Mucosa of stomach (tissue), 1 donor: ENCODE results near the gene ADCY4.

Experiments used
- H3K27me3 ChIP-seq: one replicate; pipeline ENCODE4 v1.7.0; 2013; ENCODE audit warnings: mild to moderate bottlenecking, low read length; ENCODE audit not compliant: control insufficient read depth, insufficient read depth
- H3K36me3 ChIP-seq: one replicate; pipeline ENCODE4 v1.7.0; 2013; ENCODE audit warnings: low read length; ENCODE audit not compliant: control insufficient read depth, insufficient read depth
- H3K4me1 ChIP-seq: one replicate; pipeline ENCODE4 v1.7.0; 2013; ENCODE audit warnings: mild to moderate bottlenecking, low read length; ENCODE audit not compliant: control insufficient read depth, insufficient read depth
- H3K4me3 ChIP-seq: one replicate; pipeline ENCODE4 v1.7.0; 2013; ENCODE audit warnings: low read length
- H3K9ac ChIP-seq: one replicate; pipeline ENCODE4 v1.7.0; 2013; ENCODE audit warnings: mild to moderate bottlenecking, low read length, moderate library complexity
- H3K9me3 ChIP-seq: one replicate; pipeline ENCODE4 v1.7.0; 2013; ENCODE audit warnings: mild to moderate bottlenecking, low read length, moderate library complexity; ENCODE audit not compliant: control insufficient read depth
- donor health status: Pancreatic carcinoma.

Gene ADCY4

DNA sequence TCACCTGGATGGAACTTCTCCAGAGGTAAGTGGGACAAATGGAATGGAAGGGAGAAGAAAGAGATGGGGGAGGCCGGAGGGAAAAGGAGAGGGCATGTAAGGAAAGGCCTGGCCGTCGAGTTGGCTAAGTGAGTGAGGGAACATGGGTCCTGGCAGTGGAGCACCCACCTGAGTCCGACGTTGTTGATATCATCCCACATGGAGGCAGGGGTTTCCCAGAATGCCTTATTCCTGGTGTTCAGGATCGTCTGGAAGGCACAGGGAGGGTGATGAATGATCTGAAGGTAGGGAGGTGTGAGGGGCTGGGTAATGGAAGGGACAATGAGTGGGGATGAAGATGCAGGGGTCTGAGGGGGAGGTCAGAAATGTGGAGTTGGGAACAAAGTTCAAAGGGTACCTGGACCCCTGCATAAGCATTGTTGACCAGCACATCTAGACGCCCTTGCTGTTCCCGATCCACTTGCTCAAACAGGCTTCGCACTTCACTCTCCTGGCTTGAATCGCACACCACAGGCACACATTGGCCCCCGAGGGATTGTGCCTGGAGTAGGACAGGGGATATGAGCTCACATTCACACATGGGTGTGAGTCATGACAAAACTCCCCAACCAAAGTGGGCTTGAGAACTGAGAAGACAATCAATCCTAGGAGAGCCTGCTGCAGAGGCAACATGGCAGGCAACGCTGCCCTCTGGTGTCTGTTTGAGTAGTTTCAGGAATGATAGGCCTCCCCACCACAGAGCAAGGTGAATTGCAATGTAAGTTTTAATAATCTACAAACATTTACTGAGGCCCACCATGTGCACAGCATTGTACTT lies 38.3 kb downstream of the ADCY4 start:
- peaks cover 5% of the 10 kb centered on the region for H3K36me3 ChIP-seq
- no peaks in the 10 kb centered on the region for H3K9me3 ChIP-seq
- no peak overlapping the region for H3K9ac ChIP-seq
- peaks cover 29% of the 10 kb centered on the region for H3K4me1 ChIP-seq
- H3K27me3 ChIP-seq = no peaks in the 10 kb centered on the region
- no peak overlapping the region for H3K4me3 ChIP-seq

DNA sequence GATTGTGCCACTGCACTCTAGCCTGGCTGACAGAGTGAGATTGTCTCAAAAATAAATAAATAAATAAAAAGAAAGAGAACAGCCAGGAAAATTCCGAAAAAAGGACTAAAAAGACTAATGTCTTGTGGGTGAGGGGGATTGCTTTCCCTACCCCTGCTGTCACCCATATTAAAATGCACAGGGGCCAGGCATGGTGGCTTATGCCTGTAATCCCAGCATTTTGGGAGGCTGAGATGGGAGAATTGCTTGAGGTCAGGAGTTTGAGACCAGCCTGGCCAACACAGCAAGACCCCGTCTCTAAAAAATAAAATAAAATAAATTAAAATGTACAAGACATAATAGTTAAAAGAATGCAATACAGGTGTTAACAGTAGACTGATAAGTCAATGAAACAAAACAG lies 41.3 kb downstream of the ADCY4 start:
- Histone ChIP-seq H3K4me3 (no peak overlapping the region), H3K9ac (no peak overlapping the region), H3K36me3 (peaks cover 8% of the 10 kb centered on the region), H3K9me3 (no peaks in the 10 kb centered on the region), H3K27me3 (no peaks in the 10 kb centered on the region), H3K4me1 (peaks cover 9% of the 10 kb centered on the region)

DNA sequence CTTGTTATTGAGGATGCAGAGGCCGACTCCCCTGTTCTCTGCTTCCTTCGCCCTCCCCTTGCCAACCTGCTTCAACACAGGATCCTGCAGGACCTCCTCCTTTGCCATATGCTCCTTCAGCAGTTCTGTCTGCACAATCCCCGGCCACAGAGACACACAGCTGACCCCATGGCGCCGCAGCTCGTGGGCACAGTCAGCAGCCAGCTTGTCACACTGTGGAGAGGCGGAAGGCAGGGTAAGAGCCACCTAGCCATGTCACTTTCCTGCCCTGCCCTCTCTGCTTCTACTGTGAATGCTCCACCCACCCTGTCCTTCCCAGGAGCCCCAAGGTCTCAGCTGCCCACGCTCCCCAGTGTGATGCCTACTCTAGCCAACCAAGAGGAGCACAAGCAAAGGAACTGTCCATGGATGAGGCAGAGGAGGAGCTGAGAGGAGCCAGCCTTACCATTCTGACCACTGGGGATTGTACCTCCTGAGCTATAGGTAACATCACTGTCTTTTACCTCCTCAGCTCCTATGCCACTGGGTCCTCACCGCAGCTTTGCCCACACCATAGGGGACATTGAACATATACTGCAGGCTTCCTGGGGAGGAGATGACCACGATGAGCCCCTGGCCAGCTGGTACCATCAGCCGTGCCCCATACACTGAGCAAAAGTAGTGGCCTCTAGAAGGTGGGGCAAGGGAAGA lies 42.6 kb downstream of the ADCY4 start:
- Histone ChIP-seq H3K4me3 (no peak overlapping the region), H3K4me1 (peaks cover 7% of the 10 kb centered on the region), H3K36me3 (peaks cover 8% of the 10 kb centered on the region), H3K27me3 (no peaks in the 10 kb centered on the region), H3K9ac (no peak overlapping the region), H3K9me3 (no peaks in the 10 kb centered on the region)

DNA sequence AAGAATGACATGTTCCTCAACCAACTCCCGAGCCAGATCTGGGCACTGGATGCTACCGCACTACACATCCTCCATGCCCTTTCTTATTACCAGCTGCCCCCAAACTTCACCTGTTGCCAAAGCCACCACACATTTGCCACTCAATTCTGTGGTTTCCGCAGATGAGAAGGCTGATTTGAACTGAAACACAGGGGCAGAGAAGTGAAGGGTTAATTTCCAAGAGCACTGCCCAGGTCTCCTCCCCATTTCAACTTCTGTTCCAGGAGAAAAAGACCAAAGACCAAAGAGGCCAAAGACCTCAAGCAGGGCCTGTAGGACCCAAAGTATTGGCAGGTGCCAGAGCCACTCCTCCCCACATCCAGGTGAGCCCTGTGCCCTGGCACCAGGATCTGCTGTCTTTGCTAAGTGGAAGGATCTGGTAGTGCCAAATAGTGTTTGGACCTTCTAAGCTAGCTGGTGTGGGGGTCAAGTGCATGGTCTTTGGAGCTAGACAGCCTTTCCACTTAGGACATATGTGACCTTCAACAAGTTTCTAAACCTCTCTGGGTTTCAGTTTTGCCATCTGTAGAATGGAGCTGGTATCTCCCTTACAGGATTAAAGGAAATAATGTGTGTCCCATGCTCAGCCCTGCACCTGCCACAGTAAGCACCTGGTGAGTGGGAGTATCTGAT lies 43.3 kb downstream of the ADCY4 start:
- no peaks in the 10 kb centered on the region for H3K9me3 ChIP-seq
- no peak overlapping the region for H3K4me3 ChIP-seq
- H3K4me1 ChIP-seq = peaks cover 1% of the 10 kb centered on the region
- no peak overlapping the region for H3K9ac ChIP-seq
- no peaks in the 10 kb centered on the region for H3K27me3 ChIP-seq
- peaks cover 8% of the 10 kb centered on the region for H3K36me3 ChIP-seq

DNA sequence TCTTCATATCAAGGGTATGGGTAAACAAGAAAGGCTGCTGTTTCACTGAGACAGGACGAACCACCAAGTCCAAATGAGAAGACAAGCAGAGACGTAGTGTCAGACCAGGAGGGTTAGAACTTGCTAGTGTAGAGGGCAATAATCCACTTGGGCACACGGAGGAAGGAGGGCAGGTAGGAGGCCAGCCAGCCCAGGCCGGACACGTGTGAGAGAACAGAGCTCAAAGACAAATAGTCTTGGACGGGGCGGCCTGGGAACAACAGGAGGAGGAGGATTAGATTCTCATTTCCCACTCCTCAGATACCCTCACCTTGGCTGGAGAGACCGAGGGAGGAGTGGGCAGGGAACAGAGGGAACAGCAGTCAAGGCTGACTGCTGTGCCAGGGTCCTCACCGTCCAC lies 44.1 kb downstream of the ADCY4 start:
- no peaks in the 10 kb centered on the region for H3K27me3 ChIP-seq
- H3K9ac ChIP-seq = no peak overlapping the region
- no peaks in the 10 kb centered on the region for H3K4me1 ChIP-seq
- no peaks in the 10 kb centered on the region for H3K9me3 ChIP-seq
- H3K4me3 ChIP-seq = no peak overlapping the region
- H3K36me3 ChIP-seq = peaks cover 4% of the 10 kb centered on the region

DNA sequence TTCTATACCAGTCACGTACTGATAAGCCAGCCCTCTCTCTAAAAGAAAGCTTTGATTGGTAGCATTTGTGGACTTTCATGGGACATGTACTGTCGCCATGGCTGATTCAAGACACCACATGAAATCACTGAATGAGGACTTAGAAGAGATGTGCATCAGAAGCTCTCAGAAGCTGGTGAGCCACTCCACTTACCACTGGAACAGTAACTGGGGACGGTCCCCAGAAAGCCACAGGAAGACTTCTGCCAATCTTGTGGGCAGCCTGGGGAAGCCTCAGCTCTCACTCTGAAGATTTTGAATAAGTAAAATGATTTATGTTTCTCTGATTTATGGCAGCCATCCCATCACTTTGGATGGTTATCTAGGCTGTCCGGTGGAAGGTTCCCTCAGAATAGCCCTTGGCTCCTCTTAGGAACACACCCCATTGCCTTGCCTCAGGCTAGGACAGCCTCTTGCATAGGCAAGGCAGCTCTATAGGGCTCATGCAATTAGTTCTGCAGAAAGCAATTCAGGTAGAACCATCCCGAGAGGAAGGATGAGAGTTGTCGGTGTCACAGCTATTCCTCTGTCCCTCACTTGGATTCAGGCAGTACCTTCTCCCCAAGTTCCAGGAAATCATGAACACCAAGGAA lies 45.1 kb downstream of the ADCY4 start:
- Histone ChIP-seq H3K4me3 (no peak overlapping the region), H3K36me3 (peaks cover 3% of the 10 kb centered on the region), H3K9ac (no peak overlapping the region), H3K27me3 (no peaks in the 10 kb centered on the region), H3K9me3 (no peaks in the 10 kb centered on the region), H3K4me1 (no peaks in the 10 kb centered on the region)

DNA sequence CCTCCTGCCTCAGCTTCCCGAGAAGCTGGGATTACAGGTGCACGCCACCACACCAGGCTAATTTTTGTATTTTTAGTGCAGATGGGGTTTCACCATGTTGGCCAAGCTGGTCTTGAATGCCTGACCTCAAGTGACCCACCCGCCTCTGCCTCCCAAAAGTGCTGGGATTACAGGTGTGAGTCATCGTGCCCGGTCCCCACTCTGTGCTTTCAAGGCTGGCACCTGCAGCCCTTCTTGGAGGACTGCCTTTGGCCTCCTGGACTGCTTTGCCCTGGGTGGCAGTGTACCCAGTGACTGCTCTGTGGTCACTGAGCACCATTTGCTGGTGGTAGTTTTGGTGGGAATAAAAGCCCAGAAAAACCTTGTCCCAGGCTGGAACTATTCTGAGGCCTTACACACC lies 47.9 kb downstream of the ADCY4 start:
- H3K9ac ChIP-seq = no peak overlapping the region
- H3K4me1 ChIP-seq = no peaks in the 10 kb centered on the region
- peaks cover 3% of the 10 kb centered on the region for H3K36me3 ChIP-seq
- no peaks in the 10 kb centered on the region for H3K27me3 ChIP-seq
- no peaks in the 10 kb centered on the region for H3K9me3 ChIP-seq
- H3K4me3 ChIP-seq = no peak overlapping the region

DNA sequence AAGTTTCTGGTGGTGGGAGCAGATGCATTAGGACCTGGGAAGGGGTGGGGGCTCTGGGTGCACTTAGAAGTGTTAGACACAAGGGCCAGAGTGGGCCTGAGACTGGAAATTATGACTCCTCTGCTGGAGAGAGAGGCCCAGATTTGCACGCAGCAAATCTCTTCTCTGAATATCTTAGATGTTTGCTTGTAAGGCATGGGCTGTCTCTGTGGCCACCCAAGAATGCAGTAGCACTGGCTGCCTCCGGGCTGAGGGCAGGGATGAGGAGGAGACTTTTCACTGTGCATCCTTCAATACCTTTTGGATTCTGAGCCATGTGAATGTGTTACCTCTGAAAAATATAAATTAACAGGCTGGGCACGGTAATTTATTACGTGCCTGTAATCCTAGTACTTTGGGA lies 49.5 kb downstream of the ADCY4 start:
- Histone ChIP-seq H3K4me3 (no peak overlapping the region), H3K9me3 (no peaks in the 10 kb centered on the region), H3K36me3 (no peaks in the 10 kb centered on the region), H3K27me3 (no peaks in the 10 kb centered on the region), H3K4me1 (no peaks in the 10 kb centered on the region), H3K9ac (no peak overlapping the region)

DNA sequence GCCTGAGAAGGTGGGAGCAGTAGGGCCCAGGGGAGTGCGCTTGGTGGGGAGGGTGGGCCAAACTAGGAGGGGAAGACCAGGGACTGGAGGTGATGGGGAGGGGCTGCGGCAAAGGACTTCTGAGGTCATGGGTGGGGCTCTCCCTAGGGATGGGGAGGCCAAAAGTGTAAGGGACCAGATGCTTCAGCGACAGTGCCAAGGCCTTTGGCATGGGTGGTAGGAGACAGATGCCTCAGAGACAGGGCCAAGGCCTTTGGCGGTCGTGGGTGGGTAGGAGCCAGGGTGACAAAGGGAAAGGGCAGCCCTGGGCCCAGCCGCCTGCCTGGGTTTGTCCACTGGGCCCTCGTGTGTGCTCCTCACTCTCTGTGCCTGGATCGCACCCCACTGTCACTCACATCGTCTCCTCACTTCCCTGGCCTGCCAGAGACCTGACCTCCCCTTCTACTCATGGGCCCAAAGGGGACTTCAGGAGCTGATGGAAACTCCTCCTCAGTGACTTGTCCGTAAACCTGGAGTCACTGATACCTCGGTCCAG lies 50.3 kb downstream of the ADCY4 start:
- H3K9ac ChIP-seq = no peak overlapping the region

DNA sequence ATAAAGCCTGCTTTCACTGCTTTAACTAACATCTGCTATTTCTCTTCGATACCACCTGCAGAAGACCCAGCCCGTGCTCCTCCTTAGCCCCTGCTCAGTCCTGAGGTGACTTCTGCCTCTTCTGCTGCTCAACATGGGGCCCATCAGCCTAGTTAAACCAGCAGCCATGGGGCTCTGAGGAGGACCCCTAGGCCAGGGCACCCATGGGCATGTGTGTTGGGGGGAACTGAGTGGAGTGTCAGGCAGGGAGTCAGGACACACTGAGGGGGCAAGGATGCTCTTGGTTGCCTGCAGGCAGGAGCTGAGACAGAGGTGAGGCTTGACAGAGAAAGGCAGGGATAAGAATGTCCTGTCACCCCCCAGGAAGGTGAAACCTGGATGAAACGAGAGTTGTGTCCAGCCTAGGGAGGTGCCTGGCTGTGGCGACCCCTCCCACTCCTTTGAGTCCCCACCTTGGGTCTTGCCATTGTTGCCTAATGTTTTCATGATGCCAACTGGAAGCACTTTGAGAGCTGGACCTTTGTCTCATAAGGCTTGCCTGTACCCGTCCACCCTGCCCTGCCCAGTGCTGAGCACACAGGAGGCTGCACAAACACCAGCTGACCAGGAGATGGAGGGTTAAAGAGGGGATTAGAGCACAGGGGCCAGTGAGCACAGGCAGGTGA lies 50.9 kb downstream of the ADCY4 start:
- H3K9ac ChIP-seq = no peak overlapping the region
- no peaks in the 10 kb centered on the region for H3K27me3 ChIP-seq
- H3K9me3 ChIP-seq = no peaks in the 10 kb centered on the region
- H3K36me3 ChIP-seq = no peaks in the 10 kb centered on the region
- no peak overlapping the region for H3K4me3 ChIP-seq
- H3K4me1 ChIP-seq = no peaks in the 10 kb centered on the region

More for the DNA sequence above, 50.3 kb downstream of the ADCY4 start:
- Histone ChIP-seq H3K4me3 (no peak overlapping the region), H3K36me3 (no peaks in the 10 kb centered on the region), H3K27me3 (no peaks in the 10 kb centered on the region), H3K4me1 (no peaks in the 10 kb centered on the region), H3K9me3 (no peaks in the 10 kb centered on the region)

DNA sequence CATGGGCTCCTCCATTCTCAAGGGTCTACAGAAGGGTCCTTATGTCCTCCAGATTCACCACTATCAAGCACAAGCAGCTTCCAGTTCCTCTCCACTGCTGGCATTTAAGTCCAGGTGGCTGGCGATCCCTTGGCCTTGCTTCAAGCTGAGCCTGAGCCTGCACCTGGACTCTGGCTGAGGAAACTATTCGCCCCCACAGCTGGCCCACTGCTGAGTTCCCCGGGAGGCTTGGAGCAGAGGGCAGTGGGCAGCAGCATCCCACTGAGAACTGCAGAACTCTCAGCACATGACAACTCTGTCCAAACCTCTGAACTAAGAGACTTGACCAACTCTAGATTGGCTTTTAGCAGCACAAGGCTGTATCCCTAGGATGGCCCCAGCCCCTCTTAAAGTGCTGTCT lies 52.1 kb downstream of the ADCY4 start:
- Histone ChIP-seq H3K36me3 (no peaks in the 10 kb centered on the region), H3K4me1 (no peaks in the 10 kb centered on the region), H3K9ac (no peak overlapping the region), H3K4me3 (no peak overlapping the region), H3K27me3 (no peaks in the 10 kb centered on the region), H3K9me3 (no peaks in the 10 kb centered on the region)
